Bronchial epithelial cell (primary cell): ENCODE measurements around the gene RFTN1. TPM values are rescaled to one million over a fixed set of nuclear protein-coding genes. Genes with fewer than 3 reads are reported as not detected.

ENCODE experiments used
- DNase-seq: peaks from one replicate; pipeline ENCODE4 v3.0.0-alpha.2; 2010; ENCODE audit warnings: low read depth
- FAIRE-seq: peaks from 2 replicates; lab custom pipeline; 2011; peaks lifted over from hg19 to GRCh38; lab: Jason Lieb, UNC
- H3K27me3 ChIP-seq: 2 replicates; pipeline ENCODE4 v1.5.1; 2011; ENCODE audit warnings: low read length; ENCODE audit not compliant: control insufficient read depth, insufficient read depth
- H3K36me3 ChIP-seq: 2 replicates; pipeline ENCODE4 v1.5.1; 2011; ENCODE audit warnings: low read length; ENCODE audit not compliant: control insufficient read depth, insufficient read depth
- H3K4me3 ChIP-seq: 2 replicates; pipeline ENCODE4 v1.5.1; 2011; ENCODE audit warnings: mild to moderate bottlenecking, low read depth, low read length, control low read depth
- total RNA-seq: library from RNA; depleted of rRNA; stranded (reverse); fragments of >200 nt; gene quantifications from 2 replicates; pipeline ENCODE4 v1.2.1, GENCODE V29; 2014
- TF ChIP-seq, protein P1 (sequence below): IDR thresholded peaks from 2 replicates; pipeline ENCODE4 v1.5.1; 2011; ENCODE audit warnings: mild to moderate bottlenecking, moderate library complexity, low read length, control low read depth, inconsistent platforms; ENCODE audit not compliant: insufficient read depth, severe bottlenecking

Gene RFTN1
- total RNA-seq, 1 donor from 2014 or later: 9.2 TPM

- TF ChIP-seq, protein P1, sequence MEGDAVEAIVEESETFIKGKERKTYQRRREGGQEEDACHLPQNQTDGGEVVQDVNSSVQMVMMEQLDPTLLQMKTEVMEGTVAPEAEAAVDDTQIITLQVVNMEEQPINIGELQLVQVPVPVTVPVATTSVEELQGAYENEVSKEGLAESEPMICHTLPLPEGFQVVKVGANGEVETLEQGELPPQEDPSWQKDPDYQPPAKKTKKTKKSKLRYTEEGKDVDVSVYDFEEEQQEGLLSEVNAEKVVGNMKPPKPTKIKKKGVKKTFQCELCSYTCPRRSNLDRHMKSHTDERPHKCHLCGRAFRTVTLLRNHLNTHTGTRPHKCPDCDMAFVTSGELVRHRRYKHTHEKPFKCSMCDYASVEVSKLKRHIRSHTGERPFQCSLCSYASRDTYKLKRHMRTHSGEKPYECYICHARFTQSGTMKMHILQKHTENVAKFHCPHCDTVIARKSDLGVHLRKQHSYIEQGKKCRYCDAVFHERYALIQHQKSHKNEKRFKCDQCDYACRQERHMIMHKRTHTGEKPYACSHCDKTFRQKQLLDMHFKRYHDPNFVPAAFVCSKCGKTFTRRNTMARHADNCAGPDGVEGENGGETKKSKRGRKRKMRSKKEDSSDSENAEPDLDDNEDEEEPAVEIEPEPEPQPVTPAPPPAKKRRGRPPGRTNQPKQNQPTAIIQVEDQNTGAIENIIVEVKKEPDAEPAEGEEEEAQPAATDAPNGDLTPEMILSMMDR: no peak
- Histone ChIP-seq H3K27me3 (no peaks in the 10 kb centered on the region), H3K4me3 (no peak overlapping the region), H3K36me3 (no peaks in the 10 kb centered on the region)
- FAIRE-seq (no peak), DNase-seq (no peak)
Observed at GRCh38 chr3:16463914-16464313, 49.6 kb downstream of the RFTN1 start.

GRCh38 chr3:16463119-16463518 is 50.4 kb downstream of the RFTN1 start:
- Histone ChIP-seq H3K36me3 (no peaks in the 10 kb centered on the region), H3K4me3 (no peak overlapping the region), H3K27me3 (no peaks in the 10 kb centered on the region)
- TF ChIP-seq, protein P1: no peak
- FAIRE-seq: no peak
- DNase-seq: no peak

DNA sequence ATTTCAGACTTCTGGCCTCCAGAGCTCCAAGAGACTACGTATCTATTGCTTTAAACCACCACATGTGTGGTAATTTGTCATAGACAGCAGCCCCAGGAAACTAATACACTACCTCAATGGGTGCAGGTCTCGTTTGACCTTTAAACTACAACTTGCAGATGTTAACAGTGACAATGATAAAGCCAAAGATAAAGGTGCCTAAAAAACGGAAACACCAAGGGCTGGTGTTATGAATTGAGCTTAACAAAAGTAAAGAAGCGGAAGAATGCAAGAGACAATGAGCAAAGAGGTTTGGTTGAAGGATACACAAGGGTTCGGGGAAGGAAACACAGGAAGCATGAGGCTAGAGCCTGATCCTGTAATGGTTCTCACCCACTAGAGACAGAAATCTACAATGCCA is 50.8 kb downstream of the RFTN1 start:
- FAIRE-seq (no peak), DNase-seq (no peak)
- Histone ChIP-seq H3K4me3 (no peak overlapping the region), H3K27me3 (no peaks in the 10 kb centered on the region), H3K36me3 (no peaks in the 10 kb centered on the region)
- TF ChIP-seq, protein P1: no peak

- DNase-seq: no peak
- Histone ChIP-seq H3K4me3 (no peak overlapping the region), H3K27me3 (no peaks in the 10 kb centered on the region), H3K36me3 (no peaks in the 10 kb centered on the region)
- FAIRE-seq: no peak
- TF ChIP-seq, protein P1: no peak
Observed at GRCh38 chr3:16461463-16462245, 51.8 kb downstream of the RFTN1 start.

GRCh38 chr3:16460886-16461285 is 52.6 kb downstream of the RFTN1 start:
- TF ChIP-seq, protein P1: no peak
- Histone ChIP-seq H3K27me3 (no peaks in the 10 kb centered on the region), H3K36me3 (no peaks in the 10 kb centered on the region), H3K4me3 (no peak overlapping the region)
- no peak for FAIRE-seq
- no peak for DNase-seq

GRCh38 chr3:16460273-16460672 is 53.2 kb downstream of the RFTN1 start:
- Histone ChIP-seq H3K4me3 (no peak overlapping the region), H3K36me3 (no peaks in the 10 kb centered on the region), H3K27me3 (no peaks in the 10 kb centered on the region)
- DNase-seq (no peak), FAIRE-seq (no peak)
- TF ChIP-seq, protein P1: no peak
